ENCODE measurements around the gene FHIP2A. TPM values are rescaled to one million over a fixed set of nuclear protein-coding genes. Genes with fewer than 3 reads are reported as not detected.

The FHIP2A gene
- total and polyA plus RNA-seq, 12 donors, result 4.8 to 36.6 (median 26.4) TPM

DNA sequence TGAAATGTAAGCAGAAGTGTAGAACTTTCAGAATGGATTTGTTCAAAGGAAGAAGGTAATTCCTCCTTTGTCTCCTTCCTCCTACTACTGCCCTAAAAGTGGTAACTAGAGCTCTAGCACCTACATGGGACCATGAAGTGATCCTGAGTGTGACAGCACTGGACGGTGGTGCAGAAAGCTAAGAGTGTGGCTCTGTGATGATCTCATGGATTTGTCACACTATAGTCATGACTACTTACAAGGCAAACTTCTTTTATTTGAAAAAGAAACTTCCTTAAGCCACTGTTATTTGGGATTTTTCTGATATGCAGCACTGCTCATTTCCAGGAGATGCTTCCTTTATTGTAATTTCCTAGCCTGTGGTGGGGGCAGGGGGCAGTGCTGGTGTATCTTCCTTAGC, 5.8 kb upstream of the FHIP2A start:
- intact Hi-C loops (cut with DNase I), result no loop called here
- no peaks in the 10 kb centered on the region for H3K9me3 ChIP-seq
- DNase-seq (no peak), ATAC-seq (no peak)
- H3K4me1 ChIP-seq, result peaks cover 0 to 9% (median under 1%) of the 10 kb centered on the region in 9 donors
- peak overlapping the region in 1 of 10 donors; percentile 4 for H3K27ac ChIP-seq
- H3K36me3 ChIP-seq, result no peaks in the 10 kb centered on the region
- H3K27me3 ChIP-seq, result no peaks in the 10 kb centered on the region
- TF ChIP-seq, protein P1, sequence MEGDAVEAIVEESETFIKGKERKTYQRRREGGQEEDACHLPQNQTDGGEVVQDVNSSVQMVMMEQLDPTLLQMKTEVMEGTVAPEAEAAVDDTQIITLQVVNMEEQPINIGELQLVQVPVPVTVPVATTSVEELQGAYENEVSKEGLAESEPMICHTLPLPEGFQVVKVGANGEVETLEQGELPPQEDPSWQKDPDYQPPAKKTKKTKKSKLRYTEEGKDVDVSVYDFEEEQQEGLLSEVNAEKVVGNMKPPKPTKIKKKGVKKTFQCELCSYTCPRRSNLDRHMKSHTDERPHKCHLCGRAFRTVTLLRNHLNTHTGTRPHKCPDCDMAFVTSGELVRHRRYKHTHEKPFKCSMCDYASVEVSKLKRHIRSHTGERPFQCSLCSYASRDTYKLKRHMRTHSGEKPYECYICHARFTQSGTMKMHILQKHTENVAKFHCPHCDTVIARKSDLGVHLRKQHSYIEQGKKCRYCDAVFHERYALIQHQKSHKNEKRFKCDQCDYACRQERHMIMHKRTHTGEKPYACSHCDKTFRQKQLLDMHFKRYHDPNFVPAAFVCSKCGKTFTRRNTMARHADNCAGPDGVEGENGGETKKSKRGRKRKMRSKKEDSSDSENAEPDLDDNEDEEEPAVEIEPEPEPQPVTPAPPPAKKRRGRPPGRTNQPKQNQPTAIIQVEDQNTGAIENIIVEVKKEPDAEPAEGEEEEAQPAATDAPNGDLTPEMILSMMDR (IDR thresholded peaks at IDR 0.05), result no peak
- 93 to 94% methylated on average over 1 of the region's 1 CpG for WGBS, 2 donors
- H3K4me3 ChIP-seq, result no peak overlapping the region

DNA sequence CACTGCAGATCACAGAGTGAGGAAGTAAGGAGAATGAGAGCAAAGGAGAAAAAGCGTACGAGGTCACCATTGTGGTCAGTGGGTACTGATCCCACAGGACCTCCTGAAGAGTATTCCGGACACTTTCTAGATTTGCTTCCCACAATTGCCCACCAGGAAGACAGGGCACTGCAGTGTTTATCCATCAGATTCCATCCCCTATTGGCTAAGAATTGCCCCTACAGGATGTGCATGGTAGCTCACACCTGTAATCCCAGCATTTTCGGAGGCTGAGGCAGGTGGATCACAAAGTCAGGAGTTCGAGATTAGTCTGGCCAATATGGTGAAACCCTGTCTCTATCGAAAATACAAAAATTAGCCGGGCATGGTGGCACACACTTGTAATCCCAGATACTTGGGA, 5.3 kb upstream of the FHIP2A start:
- no peak overlapping the region for H3K4me3 ChIP-seq
- H3K27ac ChIP-seq, result peak overlapping the region in 1 of 10 donors; percentile 4
- ATAC-seq (no peak), DNase-seq (no peak)
- H3K36me3 ChIP-seq, result no peaks in the 10 kb centered on the region
- intact Hi-C loops (cut with DNase I), result no loop called here
- no peaks in the 10 kb centered on the region for H3K27me3 ChIP-seq
- H3K4me1 ChIP-seq, result peaks cover 0 to 15% (median 6%) of the 10 kb centered on the region in 9 donors
- TF ChIP-seq, protein P1 (IDR thresholded peaks at IDR 0.05), result no peak
- H3K9me3 ChIP-seq, result no peaks in the 10 kb centered on the region
- WGBS, 2 donors, result 91 to 94% methylated on average over 7 of the region's 7 CpGs

DNA sequence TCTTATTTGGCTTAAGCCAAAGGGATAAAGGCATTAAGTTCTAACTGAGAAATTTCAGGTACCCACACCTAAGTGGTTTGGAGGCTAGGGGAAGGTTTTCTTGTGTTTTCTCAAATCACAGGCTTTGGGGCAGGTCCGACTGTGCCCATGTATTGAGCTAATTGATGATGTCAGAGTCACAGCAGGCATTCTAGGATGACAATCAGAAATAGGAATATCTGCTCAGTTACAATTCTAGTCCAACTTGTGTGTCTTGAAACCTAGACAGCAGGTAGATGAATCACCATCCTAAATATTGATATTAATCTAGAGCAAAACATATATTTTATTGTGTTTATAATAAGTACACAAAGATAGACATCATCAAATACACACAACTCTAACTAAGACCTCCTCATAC, 2.3 kb upstream of the FHIP2A start:
- 85 to 94% methylated on average over 1 of the region's 1 CpG for WGBS, 2 donors
- H3K4me1 ChIP-seq, result peaks cover 0 to 30% (median 19%) of the 10 kb centered on the region in 9 donors
- DNase-seq (no peak), ATAC-seq (no peak)
- H3K27me3 ChIP-seq, result no peaks in the 10 kb centered on the region
- H3K27ac ChIP-seq, result no peak overlapping the region
- TF ChIP-seq, protein P1 (IDR thresholded peaks at IDR 0.05), result no peak
- H3K4me3 ChIP-seq, result no peak overlapping the region
- no peaks in the 10 kb centered on the region for H3K9me3 ChIP-seq
- no peaks in the 10 kb centered on the region for H3K36me3 ChIP-seq
- intact Hi-C loops (cut with DNase I), result no loop called here

DNA sequence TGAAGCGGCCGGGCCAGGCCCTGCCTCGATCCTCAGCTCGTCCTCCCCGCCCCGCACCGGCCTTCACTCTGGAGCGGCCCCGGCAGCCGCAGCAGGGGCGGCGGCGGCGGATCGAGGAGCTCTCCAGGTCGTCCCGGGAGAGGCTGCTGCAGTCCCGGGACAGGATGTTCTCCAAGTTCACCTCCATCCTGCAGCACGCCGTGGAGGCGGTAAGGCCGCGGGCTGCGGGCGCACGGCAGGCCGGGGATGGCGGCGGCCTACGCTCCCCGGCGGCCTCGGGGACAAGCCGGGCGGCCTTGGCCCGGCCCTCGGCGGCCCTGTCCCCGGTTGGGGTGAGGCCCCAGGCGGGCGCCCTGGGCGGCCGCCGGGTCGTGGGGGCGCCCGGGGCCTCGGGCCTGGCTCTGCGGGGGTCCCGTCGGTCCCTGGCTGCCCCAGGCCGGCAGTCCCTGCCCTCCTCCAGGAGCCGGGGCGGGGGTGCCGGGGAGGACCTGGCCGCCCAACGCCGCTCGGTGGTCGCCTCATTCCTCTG, 399 bp downstream of the FHIP2A start:
- peak overlapping the region; percentile 95 to 99 (median 97) for H3K27ac ChIP-seq
- intact Hi-C loops (cut with DNase I), result loop anchor here in 4 of 10 donors (10.0 kb wide), 2 partner anchors 347 to 517 kb away; no protein-coding TSS in a partner anchor

More for the DNA sequence above, 399 bp downstream of the FHIP2A start:
- peaks cover 4 to 48% (median 41%) of the 10 kb centered on the region in 9 donors for H3K4me1 ChIP-seq
- TF ChIP-seq, protein P1 (IDR thresholded peaks at IDR 0.05), result peak in 2 of 9 donors; percentile 4
- DNase-seq (peak in 1 of 2 donors; percentile 37), ATAC-seq (peak; percentile 37 to 79 (median 58))
- H3K36me3 ChIP-seq, result no peaks in the 10 kb centered on the region
- WGBS, 2 donors, result 0 to 1% methylated on average over 58 to 60 of the region's 60 CpGs
- no peaks in the 10 kb centered on the region for H3K27me3 ChIP-seq
- H3K4me3 ChIP-seq, result peak overlapping the region; percentile 66 to 98 (median 86)
- no peaks in the 10 kb centered on the region for H3K9me3 ChIP-seq
